Brain microvascular endothelial cell (primary cell): ENCODE measurements around the gene MFRP.

Source experiments
- DNase-seq: peaks from one replicate; pipeline ENCODE4 v3.0.0-alpha.2; 2020
- H3K27ac ChIP-seq: fragments of 250-450 bp; sonication (Bioruptor Pico); 2 replicates; pipeline ENCODE4 v1.5.1; 2020; ENCODE audit warnings: mild to moderate bottlenecking, moderate library complexity
- H3K27me3 ChIP-seq: fragments of 250-450 bp; sonication (Bioruptor Pico); replicated peaks from 2 replicates; pipeline ENCODE4 v1.5.1; 2020; ENCODE audit warnings: mild to moderate bottlenecking
- H3K36me3 ChIP-seq: fragments of 250-450 bp; sonication (Bioruptor Pico); replicated peaks from 2 replicates; pipeline ENCODE4 v1.5.1; 2020; ENCODE audit warnings: mild to moderate bottlenecking
- H3K4me3 ChIP-seq: 2 replicates; pipeline ENCODE4 v1.5.1; 2011; ENCODE audit warnings: low read depth, mild to moderate bottlenecking, control low read depth, low read length, moderate library complexity
- in situ Hi-C: cut with HindIII; loops from 2 replicates; pipeline ENCODE4 v1.10.0; 2017; ENCODE audit warnings: low sequenced_read_pairs, low pct_ligation_motif_present
- TF ChIP-seq, protein P1 (sequence below): IDR thresholded peaks from 2 replicates; pipeline ENCODE4 v1.5.1; 2011; ENCODE audit warnings: low read depth, mild to moderate bottlenecking, moderate library complexity, low read length, control low read depth, inconsistent platforms; ENCODE audit errors: missing control alignments

The MFRP gene

DNA sequence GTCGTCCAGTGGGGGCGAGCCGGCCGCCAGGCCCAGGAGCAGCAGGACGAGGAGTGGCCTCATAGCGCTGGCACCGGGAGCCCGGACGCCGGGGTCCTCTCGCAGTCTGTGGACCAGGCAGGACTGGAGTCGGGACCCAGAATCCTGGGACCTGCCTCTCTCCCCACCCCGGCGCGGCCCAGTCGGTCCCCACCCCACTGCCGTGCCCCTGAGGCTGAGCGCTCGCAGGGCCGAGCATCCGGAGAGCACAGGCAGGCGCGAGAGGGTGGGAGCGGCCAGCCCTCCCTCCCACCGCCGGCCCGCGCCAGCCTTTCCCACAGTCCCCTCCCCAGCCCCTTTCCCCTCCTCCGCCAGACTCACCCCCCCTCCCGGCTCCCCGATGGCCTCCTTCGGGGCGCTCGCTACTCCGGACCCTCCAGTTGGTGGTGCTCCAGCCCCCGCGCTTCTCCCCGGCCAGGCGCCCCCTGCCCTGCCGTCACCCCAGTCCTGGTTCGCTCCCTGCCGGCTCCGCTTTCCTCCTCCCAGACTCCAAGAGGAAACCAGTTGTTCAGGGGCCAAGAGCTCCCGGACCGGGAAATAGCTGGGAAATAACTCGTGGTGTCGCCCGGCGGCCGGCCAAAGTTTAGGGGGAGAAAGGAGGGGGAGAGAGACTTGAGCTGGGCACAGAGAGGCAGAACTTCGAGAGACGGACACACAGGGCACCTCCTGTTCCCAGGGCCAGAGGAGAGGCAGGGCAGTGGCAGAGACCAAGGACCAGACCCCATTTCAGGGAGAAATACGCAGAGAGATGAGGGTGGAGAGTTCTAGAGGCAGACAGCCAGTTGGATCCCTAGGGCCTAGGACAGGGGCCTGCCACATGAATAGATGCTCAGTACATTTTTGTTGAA is 5.9 kb downstream of the MFRP start, which contains the start of gene C1QTNF5:
TSS of gene C1QTNF5 (minus strand) at position 549 of the 887 bp plus-strand sequence. CDS start at position 63, 486 bp downstream.
- Histone ChIP-seq H3K27me3 (peaks cover 15% of the 10 kb centered on the region), H3K4me3 (peak within 1 kb of the TSS; percentile 42), H3K36me3 (no peaks in the 10 kb centered on the region), H3K27ac (no peak within 1 kb of the TSS)
- in situ Hi-C loops = no loop called here
- DNase-seq = no peak
- TF ChIP-seq, protein P1, sequence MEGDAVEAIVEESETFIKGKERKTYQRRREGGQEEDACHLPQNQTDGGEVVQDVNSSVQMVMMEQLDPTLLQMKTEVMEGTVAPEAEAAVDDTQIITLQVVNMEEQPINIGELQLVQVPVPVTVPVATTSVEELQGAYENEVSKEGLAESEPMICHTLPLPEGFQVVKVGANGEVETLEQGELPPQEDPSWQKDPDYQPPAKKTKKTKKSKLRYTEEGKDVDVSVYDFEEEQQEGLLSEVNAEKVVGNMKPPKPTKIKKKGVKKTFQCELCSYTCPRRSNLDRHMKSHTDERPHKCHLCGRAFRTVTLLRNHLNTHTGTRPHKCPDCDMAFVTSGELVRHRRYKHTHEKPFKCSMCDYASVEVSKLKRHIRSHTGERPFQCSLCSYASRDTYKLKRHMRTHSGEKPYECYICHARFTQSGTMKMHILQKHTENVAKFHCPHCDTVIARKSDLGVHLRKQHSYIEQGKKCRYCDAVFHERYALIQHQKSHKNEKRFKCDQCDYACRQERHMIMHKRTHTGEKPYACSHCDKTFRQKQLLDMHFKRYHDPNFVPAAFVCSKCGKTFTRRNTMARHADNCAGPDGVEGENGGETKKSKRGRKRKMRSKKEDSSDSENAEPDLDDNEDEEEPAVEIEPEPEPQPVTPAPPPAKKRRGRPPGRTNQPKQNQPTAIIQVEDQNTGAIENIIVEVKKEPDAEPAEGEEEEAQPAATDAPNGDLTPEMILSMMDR = no peak

DNA sequence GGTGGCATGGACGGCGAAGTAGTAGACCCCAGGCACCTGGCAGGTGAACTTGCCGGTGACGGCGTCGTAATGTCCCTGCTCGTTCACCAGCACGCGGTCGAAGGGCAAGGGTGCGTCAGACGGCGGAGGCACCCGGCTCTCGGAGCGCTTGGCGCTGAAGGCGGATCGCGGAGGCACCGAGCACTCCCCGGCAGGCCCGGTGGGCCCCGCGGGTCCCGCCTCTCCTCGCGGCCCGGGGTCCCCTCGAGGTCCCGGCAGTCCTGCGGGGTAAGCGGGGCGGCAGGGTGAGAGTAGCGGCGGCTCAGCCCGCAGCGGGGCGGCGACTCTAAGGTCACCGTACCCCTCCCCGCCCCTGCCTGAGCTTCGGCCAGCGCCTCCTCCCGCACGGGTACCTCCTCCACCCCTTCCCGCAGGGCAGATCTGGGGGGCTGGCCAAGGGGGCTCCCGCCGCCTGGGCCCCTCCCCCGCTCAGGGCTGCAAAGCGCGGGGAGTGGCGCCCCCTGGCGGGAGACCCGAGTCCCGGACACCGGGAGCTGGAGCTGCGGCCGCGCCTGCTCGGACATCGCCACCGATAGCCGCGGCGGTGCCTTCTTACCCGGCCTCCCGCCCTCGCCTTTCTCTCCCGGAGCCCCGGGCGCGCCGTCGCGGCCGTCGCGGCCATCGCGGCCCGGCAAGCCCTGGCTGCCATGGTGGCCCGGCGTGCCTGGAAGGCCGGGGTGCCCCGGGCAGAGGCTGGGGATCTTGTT is 6.7 kb downstream of the MFRP start:
- H3K27me3 ChIP-seq = peaks cover 15% of the 10 kb centered on the region
- H3K4me3 ChIP-seq = peak overlapping the region; percentile 42
- no peak for DNase-seq
- no peak overlapping the region for H3K27ac ChIP-seq
- in situ Hi-C loops = no loop called here
- TF ChIP-seq, protein P1 = peak; percentile 71
- no peaks in the 10 kb centered on the region for H3K36me3 ChIP-seq

DNA sequence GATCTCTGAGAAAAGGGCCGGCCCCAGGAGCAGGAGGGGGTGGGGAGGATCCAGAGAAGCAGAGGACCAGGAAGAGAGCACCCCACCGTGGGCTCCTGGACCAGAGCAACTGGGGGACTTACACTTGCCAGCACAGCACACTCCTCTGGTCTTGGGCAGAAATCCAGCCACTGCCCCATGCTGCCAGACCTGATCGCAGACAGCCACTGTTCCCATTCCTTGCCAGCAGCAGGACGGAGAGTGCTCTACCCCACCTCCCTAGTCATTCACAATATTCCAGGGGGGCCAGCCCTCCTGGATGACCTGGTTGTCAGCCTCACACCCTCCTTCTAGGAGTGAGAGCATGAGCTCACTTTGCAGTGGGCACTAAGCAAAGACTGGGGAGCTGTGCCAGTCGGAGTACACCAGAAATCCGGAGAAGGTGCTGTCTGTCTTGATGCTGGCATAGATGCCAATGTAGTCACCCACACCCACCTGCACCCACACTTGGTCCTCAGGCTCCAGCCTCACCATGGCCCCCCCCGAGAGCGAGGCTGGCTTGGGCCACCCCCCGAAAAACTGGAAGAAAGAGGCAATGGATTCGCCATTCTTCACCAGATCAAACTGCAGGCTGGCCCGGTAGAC is 7.4 kb downstream of the MFRP start:
- in situ Hi-C loops = no loop called here
- DNase-seq = no peak
- TF ChIP-seq, protein P1 = no peak
- Histone ChIP-seq H3K27ac (no peak overlapping the region), H3K36me3 (no peaks in the 10 kb centered on the region), H3K27me3 (peaks cover 15% of the 10 kb centered on the region), H3K4me3 (no peak overlapping the region)

DNA sequence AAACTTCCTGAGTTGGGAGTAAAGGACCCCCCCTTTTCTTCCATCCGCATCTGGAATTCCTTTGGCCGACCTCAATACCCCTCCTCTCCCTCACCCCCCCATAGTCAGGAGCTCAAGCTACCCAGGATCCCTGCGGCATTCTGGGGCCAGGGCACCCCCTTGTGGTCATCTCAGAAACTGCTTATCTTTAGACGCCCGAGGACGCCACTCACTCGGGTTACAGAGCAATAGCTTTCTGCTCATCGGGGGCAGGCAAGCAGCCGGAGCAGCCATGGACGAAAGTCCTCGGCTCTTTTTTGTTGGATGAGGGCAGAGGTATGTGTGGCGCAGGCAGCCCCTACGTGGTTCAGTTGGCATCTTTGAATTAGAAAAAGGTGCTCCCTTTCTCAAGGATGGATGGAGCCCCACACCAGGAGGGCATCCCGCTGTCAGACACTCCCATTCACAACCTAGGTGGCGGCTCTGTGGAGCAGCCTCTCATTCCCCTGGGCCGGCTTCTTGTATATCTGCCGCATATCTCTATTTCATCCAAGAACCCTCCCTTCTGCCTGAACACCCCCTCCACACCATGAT is 8.1 kb downstream of the MFRP start:
- H3K4me3 ChIP-seq = peak overlapping the region; percentile 20
- H3K27me3 ChIP-seq = peaks cover 15% of the 10 kb centered on the region
- in situ Hi-C loops = no loop called here
- no peak overlapping the region for H3K27ac ChIP-seq
- no peaks in the 10 kb centered on the region for H3K36me3 ChIP-seq
- TF ChIP-seq, protein P1 = peak; percentile 89
- peak; percentile 67 for DNase-seq

DNA sequence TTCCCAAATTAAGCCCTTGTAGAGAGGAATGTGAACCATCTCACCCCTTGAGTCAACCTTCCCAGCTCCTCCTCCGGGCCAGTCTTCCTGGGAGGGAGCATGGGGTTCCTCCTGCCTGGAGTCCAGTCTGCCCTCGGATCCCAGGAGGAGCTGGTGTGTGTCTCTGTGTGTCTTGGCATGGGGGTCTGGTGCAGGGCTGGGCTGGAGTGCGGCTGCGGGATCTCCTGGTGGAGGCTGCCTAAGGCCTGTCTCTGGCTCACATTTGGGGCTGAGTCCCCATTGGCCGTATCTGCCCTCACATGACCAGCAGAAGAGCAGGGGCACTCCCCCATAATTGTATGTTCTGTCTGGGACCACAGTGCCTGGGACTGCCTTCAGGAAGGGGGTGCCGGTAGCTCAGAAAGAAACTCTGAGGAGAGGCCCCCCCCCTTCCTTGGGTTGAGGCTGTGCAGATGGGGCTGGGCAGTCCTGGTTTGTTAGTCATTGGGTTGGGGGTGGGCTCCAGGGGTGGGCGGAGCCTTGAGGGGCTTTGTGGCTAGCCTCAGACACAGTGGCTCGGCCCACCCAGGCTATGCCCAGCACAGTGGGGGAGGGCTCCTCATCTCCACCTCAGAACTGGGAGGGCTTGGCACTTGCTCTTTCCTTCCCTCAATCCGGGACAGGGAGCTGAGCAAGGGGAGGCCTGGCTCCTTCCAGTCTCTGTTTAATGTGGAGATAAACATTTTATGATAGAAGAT is 8.8 kb downstream of the MFRP start:
- DNase-seq = no peak
- in situ Hi-C loops = no loop called here
- Histone ChIP-seq H3K27ac (no peak overlapping the region), H3K36me3 (no peaks in the 10 kb centered on the region), H3K27me3 (peaks cover 13% of the 10 kb centered on the region), H3K4me3 (peak overlapping the region; percentile 20)
- TF ChIP-seq, protein P1 = no peak
